GM10266 (cell line): ENCODE measurements around the gene HOXB2.

Source experiments
- DNase-seq: peaks from one replicate; pipeline ENCODE4 v3.0.0; 2012; ENCODE audit errors: extremely low spot score
- CTCF ChIP-seq: IDR thresholded peaks from 2 replicates; pipeline ENCODE4 v1.5.1; 2012; ENCODE audit warnings: mild to moderate bottlenecking, low read depth; ENCODE audit not compliant: control insufficient read depth, insufficient read depth; ENCODE audit errors: missing control alignments

HOXB2 gene

GRCh38 chr17:48545022-48545375 lies at the start of gene HOXB2:
Gene HOXB2 (minus strand): TSS chr17:48545109. CDS start chr17:48544911, 198 bp downstream.
- DNase-seq = no peak
- TF ChIP-seq CTCF = no peak

GRCh38 chr17:48593840-48594537 lies 49.1 kb upstream of the HOXB2 start:
- peak; percentile 96 for TF ChIP-seq CTCF
- DNase-seq = peak; percentile 93

GRCh38 chr17:48593126-48593829 lies 48.4 kb upstream of the HOXB2 start, which contains the start of gene HOXB5:
Gene HOXB5 (minus strand): TSS chr17:48593779. CDS start chr17:48593682, 97 bp downstream.
- DNase-seq = no peak
- no peak for TF ChIP-seq CTCF

- DNase-seq = no peak
- TF ChIP-seq CTCF = no peak
Measured at GRCh38 chr17:48592577-48592976, 47.7 kb upstream of the HOXB2 start.

GRCh38 chr17:48592057-48592514 lies 47.2 kb upstream of the HOXB2 start:
- no peak for TF ChIP-seq CTCF
- no peak for DNase-seq

- no peak for DNase-seq
- TF ChIP-seq CTCF = no peak
Measured at GRCh38 chr17:48591255-48592056, 46.5 kb upstream of the HOXB2 start.
